Kidney epithelial cell (primary cell): ENCODE results near the gene EDEM1. TPM values are rescaled to one million over a fixed set of nuclear protein-coding genes. Genes with fewer than 3 reads are reported as not detected.
"Not testable (repeated sequence)": the region's sequence is repeated elsewhere in the genome, so short reads cannot be mapped to it uniquely, and the experiment has no call there.

ENCODE experiments used
- DNase-seq: peaks from one replicate; pipeline ENCODE4 v3.0.0-alpha.2; 2010; ENCODE audit warnings: low read depth
- H3K27me3 ChIP-seq: 2 replicates; pipeline ENCODE4 v1.6.0; 2011; ENCODE audit warnings: low read length; ENCODE audit not compliant: control insufficient read depth, insufficient read depth
- H3K36me3 ChIP-seq: 2 replicates; pipeline ENCODE4 v1.5.1; 2011; ENCODE audit warnings: low read length; ENCODE audit not compliant: control insufficient read depth, insufficient read depth
- H3K4me3 ChIP-seq: 2 replicates; pipeline ENCODE4 v1.5.1; 2011; ENCODE audit warnings: low read depth, mild to moderate bottlenecking, control low read depth, low read length
- CTCF ChIP-seq: IDR thresholded peaks from 2 replicates; pipeline ENCODE4 v1.5.1; 2011; ENCODE audit warnings: mild to moderate bottlenecking, moderate library complexity, low read length, control low read depth, inconsistent platforms; ENCODE audit not compliant: insufficient read depth, poor library complexity, severe bottlenecking
- total RNA-seq: library from RNA; depleted of rRNA; stranded (reverse); fragments of >200 nt; gene quantifications from 2 replicates; pipeline ENCODE4 v1.2.3, GENCODE V29; 2015

Gene EDEM1
- total RNA-seq, 1 donor from 2014 or later = 56.9 TPM

GRCh38 chr3:5233026-5233425 lies 45.5 kb downstream of the EDEM1 start:
- no peak for TF ChIP-seq CTCF
- no peak for DNase-seq
- Histone ChIP-seq H3K27me3 (no peaks in the 10 kb centered on the region), H3K36me3 (no peaks in the 10 kb centered on the region), H3K4me3 (no peak overlapping the region)

DNA sequence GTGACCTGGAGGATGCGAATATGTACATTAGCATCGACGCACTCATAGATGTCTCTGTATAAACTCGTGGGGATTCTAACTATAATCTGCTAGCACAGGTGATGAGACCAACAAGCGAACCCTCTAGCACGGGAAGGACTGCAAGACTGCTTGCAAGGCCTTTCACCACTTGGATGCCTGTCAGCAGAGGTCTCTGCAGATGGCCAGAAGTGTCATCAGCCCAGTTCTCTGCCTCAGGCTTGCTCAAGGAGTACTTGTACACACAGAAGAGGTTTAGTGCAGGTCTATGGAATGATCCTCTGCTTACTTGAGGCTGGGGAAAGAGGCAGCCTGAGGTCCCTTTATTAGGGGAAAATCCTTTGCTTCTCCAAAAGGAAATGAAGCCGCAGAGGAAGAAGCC lies 48.1 kb downstream of the EDEM1 start:
- Histone ChIP-seq H3K27me3 (no peaks in the 10 kb centered on the region), H3K4me3 (no peak overlapping the region), H3K36me3 (no peaks in the 10 kb centered on the region)
- DNase-seq = no peak
- TF ChIP-seq CTCF = no peak

- TF ChIP-seq CTCF = no peak
- Histone ChIP-seq H3K4me3 (no peak overlapping the region), H3K27me3 (no peaks in the 10 kb centered on the region), H3K36me3 (no peaks in the 10 kb centered on the region)
- DNase-seq = no peak
Observed at GRCh38 chr3:5238545-5238944, 51.0 kb downstream of the EDEM1 start.

- Histone ChIP-seq H3K36me3 (no peaks in the 10 kb centered on the region), H3K27me3 (no peaks in the 10 kb centered on the region), H3K4me3 (no peak overlapping the region)
- DNase-seq = peak; percentile 81
- no peak for TF ChIP-seq CTCF
Observed at GRCh38 chr3:5239602-5240001, 52.1 kb downstream of the EDEM1 start.

- Histone ChIP-seq H3K36me3 (no peaks in the 10 kb centered on the region), H3K27me3 (no peaks in the 10 kb centered on the region), H3K4me3 (no peak overlapping the region)
- no peak for TF ChIP-seq CTCF
- DNase-seq = no peak
Observed at GRCh38 chr3:5240740-5241139, 53.2 kb downstream of the EDEM1 start.

- H3K4me3 ChIP-seq, H3K27me3 ChIP-seq, DNase-seq: not testable (repeated sequence)
Observed at GRCh38 chr3:5242785-5243184, 55.3 kb downstream of the EDEM1 start.

DNA sequence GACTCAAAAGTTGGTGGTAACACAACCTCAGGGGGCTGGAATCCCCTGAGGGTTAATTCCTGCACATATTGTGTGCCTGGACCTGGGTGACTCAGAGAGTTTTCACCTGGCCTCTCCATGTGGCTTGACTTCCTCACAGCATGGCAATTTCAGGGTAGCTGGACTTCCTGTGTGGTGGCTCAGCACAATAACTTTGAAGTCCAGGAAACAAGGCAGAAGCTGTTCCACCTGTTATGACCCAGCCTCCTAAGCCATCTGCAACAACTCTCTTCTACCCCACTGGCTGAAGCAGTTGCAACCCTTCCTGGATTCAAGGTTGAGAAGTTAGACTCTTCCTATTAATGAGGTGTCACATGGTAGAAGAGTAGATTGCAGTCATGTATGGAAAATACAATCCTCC lies 58.4 kb downstream of the EDEM1 start:
- no peak for TF ChIP-seq CTCF
- H3K27me3 ChIP-seq = no peaks in the 10 kb centered on the region
- DNase-seq = no peak
- H3K36me3 ChIP-seq = no peaks in the 10 kb centered on the region
- no peak overlapping the region for H3K4me3 ChIP-seq

More at GRCh38 chr3:5242785-5243184, 55.3 kb downstream of the EDEM1 start:
- not testable (repeated sequence) for H3K36me3 ChIP-seq
